Measurements from ENCODE around the gene JMJD7.

Gene JMJD7

GRCh38 chr15:41827880-41828806, at the start of gene JMJD7:
Gene JMJD7 (plus strand): TSS chr15:41828092. CDS start chr15:41828125, 33 bp downstream.
- peak; percentile 95 for DNase-seq

GRCh38 chr15:41778521-41778920, 49.4 kb upstream of the JMJD7 start:
- DNase-seq = no peak

- no peak for DNase-seq
Observed at GRCh38 chr15:41779662-41780157, 48.2 kb upstream of the JMJD7 start.

- DNase-seq = no peak
Observed at GRCh38 chr15:41780266-41780665, 47.6 kb upstream of the JMJD7 start.

GRCh38 chr15:41780727-41781126, 47.2 kb upstream of the JMJD7 start:
- no peak for DNase-seq

- no peak for DNase-seq
Observed at GRCh38 chr15:41782371-41783282, 45.3 kb upstream of the JMJD7 start.

- no peak for DNase-seq
Observed at GRCh38 chr15:41783296-41783695, 44.6 kb upstream of the JMJD7 start.

GRCh38 chr15:41788262-41788661, 39.6 kb upstream of the JMJD7 start:
- no peak for DNase-seq

- DNase-seq = no peak
Observed at GRCh38 chr15:41789236-41789635, 38.7 kb upstream of the JMJD7 start.

- DNase-seq = no peak
Observed at GRCh38 chr15:41789662-41790061, 38.2 kb upstream of the JMJD7 start.

GRCh38 chr15:41790169-41790568, 37.7 kb upstream of the JMJD7 start:
- DNase-seq = no peak

- DNase-seq = no peak
Observed at GRCh38 chr15:41790756-41791546, 36.9 kb upstream of the JMJD7 start.

GRCh38 chr15:41791547-41791937, 36.4 kb upstream of the JMJD7 start:
- DNase-seq = no peak

GRCh38 chr15:41792000-41792637, 35.8 kb upstream of the JMJD7 start:
- no peak for DNase-seq

GRCh38 chr15:41794081-41794480, 33.8 kb upstream of the JMJD7 start:
- no peak for DNase-seq

GRCh38 chr15:41795996-41796856, 31.7 kb upstream of the JMJD7 start:
- DNase-seq = no peak

- no peak for DNase-seq
Observed at GRCh38 chr15:41797201-41797944, 30.5 kb upstream of the JMJD7 start.

GRCh38 chr15:41798607-41799487, 29.0 kb upstream of the JMJD7 start:
- no peak for DNase-seq

GRCh38 chr15:41799488-41799805, 28.4 kb upstream of the JMJD7 start:
- no peak for DNase-seq

Data from activated CD4-positive, alpha-beta T cell treated with anti-CD3 and anti-CD28 coated beads, Interleukin-10, Interleukin-2, amounts not matched to agents 100 ng/mL and 50 ng/mL, durations not matched to agents 16 hours and 8 hours (primary cell).